ENCODE measurements around the gene B3GAT1.

Gene B3GAT1

DNA sequence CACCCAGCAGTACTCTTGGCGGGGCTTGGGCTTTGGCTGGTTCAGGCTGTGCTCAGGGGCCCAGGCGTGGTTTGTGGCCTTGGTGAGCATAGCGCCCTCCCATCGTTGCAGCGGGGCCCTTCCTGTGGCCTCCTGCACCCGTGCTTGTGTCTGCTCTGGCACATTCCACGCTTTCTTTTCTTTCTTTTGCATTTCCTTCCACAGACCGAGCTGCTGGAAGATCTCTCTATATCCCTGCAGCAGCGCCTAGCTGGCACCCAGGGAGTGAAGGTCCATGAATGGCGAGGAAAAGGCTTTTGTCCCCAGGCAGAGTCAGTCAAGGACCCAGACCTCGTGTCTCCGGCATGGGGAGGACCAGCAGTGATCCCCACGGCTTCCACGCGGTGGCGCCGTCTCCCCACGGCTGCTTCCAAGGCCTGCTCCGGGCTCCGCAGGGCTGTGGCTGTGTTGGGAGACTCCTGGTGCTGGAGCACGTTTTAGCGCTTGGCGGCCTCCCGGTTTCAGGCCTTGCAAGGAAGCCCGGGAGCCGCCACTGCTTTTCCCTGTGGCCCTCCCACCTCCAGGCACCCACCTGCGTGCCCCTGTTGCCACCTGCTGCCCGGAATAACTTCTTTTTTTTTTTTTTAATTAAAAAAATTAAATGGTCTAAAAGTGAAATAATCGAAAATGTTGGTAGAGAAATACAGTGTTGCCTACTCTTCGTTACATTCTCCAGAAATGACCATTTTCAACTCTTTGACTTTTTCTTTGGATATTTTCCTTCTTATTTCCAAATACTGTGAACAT, 51.8 kb downstream of the B3GAT1 start:
- peak; percentile 82 for DNase-seq (ENCODE audit: insufficient read length, low spot score)
- TF ChIP-seq POLR2A (IDR thresholded peaks at IDR 0.05; ENCODE audit: low read depth, low read length): no peak
- FAIRE-seq: peak; percentile 74

DNA sequence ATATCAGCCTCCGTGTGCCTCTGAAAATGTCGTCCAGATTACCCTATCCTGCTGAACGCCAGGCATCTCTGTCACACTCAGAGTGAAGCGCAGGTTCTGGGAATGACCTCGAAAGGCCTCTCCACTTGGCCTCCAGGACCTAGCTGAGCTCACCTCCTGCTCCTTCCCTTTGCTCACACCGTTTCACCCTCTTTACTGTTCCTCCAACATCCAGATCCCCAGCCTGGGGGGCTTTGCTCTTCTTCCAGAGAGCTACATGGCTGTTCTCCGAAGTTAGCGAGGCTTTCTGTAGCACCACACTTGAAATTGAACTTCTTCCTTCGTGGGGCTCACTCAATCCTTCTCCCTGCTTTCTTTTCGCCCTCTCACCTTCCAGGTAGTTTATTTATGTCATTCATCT, 52.4 kb downstream of the B3GAT1 start:
- FAIRE-seq (no peak), DNase-seq (ENCODE audit: insufficient read length, low spot score) (no peak)
- TF ChIP-seq POLR2A (IDR thresholded peaks at IDR 0.05; ENCODE audit: low read depth, low read length): no peak

DNA sequence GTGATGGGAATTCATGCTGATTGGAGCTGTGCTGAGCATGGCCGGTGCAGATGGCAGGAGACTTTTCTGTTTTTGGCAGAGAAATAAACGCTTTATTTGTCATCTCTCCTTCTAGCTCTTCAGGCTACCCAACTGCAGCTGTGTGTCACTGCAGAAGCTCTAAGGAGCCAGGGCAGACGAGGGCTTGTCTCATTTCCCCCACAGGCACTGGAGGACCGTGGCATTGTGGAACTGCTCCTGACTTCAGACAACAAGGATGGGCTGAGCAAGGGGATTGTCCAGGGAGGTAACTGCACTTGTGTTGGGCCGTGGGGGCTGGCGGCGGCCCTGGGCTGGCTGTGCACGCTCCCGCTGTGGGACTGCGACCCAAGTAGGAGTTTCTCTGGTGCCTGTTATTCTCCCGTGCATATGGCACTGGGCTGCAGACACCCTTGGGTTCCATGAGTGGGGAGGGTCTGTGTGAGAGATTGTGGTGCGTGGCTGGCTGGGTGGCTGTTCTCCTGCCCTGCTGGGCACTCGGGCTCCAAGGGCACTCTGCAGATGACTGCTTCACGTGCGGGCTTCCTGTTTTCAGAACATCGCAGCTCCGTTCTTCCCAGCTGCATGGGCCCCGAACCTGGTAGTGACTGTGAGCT, 53.1 kb downstream of the B3GAT1 start:
- no peak for TF ChIP-seq POLR2A (IDR thresholded peaks at IDR 0.05; ENCODE audit: low read depth, low read length)
- FAIRE-seq (no peak), DNase-seq (ENCODE audit: insufficient read length, low spot score) (no peak)

- TF ChIP-seq POLR2A (IDR thresholded peaks at IDR 0.05; ENCODE audit: low read depth, low read length): no peak
- DNase-seq (ENCODE audit: insufficient read length, low spot score) (no peak), FAIRE-seq (no peak)
Observed at GRCh38 chr11:134358165-134358855, 53.7 kb downstream of the B3GAT1 start.

DNA sequence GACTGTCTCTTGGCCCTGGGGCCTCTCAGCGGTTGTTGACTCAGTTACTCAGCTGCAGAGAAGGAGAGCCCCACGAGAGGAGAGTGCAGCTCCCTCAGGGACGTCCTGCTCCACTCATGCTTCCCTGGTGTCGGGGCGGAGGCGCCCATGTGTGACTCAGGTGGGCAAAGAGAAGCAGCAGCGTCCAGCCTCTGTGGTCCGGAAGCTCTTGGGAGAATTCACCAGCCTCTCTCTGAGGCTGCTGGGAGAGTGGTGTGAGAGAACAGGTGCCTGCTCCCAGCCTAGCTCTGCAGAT, 54.5 kb downstream of the B3GAT1 start:
- no peak for FAIRE-seq
- no peak for TF ChIP-seq POLR2A (IDR thresholded peaks at IDR 0.05; ENCODE audit: low read depth, low read length)

GRCh38 chr11:134356656-134357544, 55.1 kb downstream of the B3GAT1 start:
- TF ChIP-seq POLR2A (IDR thresholded peaks at IDR 0.05; ENCODE audit: low read depth, low read length): no peak
- FAIRE-seq (no peak), DNase-seq (ENCODE audit: insufficient read length, low spot score) (no peak)

More for the DNA sequence above, 54.5 kb downstream of the B3GAT1 start:
- DNase-seq (ENCODE audit: insufficient read length, low spot score): no peak

- no peak for TF ChIP-seq POLR2A (IDR thresholded peaks at IDR 0.05; ENCODE audit: low read depth, low read length)
- DNase-seq (ENCODE audit: insufficient read length, low spot score): no peak
- FAIRE-seq: no peak
Observed at GRCh38 chr11:134355656-134356055, 56.4 kb downstream of the B3GAT1 start.

DNA sequence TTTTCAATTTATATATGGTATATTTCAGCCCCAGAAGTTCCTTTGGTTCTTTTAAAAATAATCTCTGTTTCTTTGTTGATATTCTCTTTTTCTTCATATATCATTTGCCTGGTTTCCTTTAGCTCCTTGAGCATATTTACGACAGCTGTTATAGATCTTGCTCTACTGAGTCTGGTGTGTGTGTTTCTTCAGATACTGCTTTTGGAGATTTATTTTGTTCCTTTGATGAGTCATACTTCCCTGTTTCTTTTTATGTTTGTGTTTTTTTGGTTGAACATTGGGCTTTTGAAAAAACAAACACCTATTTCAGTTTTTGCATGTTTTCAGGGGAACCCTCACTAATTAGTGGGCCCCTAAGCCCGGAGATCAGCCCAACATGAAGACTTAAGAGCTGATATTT, 56.9 kb downstream of the B3GAT1 start:
- TF ChIP-seq POLR2A (IDR thresholded peaks at IDR 0.05; ENCODE audit: low read depth, low read length): no peak
- no peak for FAIRE-seq
- DNase-seq (ENCODE audit: insufficient read length, low spot score): no peak

- no peak for FAIRE-seq
- no peak for DNase-seq (ENCODE audit: insufficient read length, low spot score)
- TF ChIP-seq POLR2A (IDR thresholded peaks at IDR 0.05; ENCODE audit: low read depth, low read length): no peak
Observed at GRCh38 chr11:134352111-134352510, 59.9 kb downstream of the B3GAT1 start.

GRCh38 chr11:134350381-134350780, 61.7 kb downstream of the B3GAT1 start:
- FAIRE-seq: no peak
- DNase-seq (ENCODE audit: insufficient read length, low spot score): no peak
- TF ChIP-seq POLR2A (IDR thresholded peaks at IDR 0.05; ENCODE audit: low read depth, low read length): no peak

GRCh38 chr11:134349802-134350355, 62.2 kb downstream of the B3GAT1 start:
- DNase-seq (ENCODE audit: insufficient read length, low spot score) (no peak), FAIRE-seq (no peak)
- TF ChIP-seq POLR2A (IDR thresholded peaks at IDR 0.05; ENCODE audit: low read depth, low read length): no peak

GRCh38 chr11:134349109-134349801, 62.8 kb downstream of the B3GAT1 start:
- no peak for FAIRE-seq
- TF ChIP-seq POLR2A (IDR thresholded peaks at IDR 0.05; ENCODE audit: low read depth, low read length): no peak

GRCh38 chr11:134347441-134347840, 64.6 kb downstream of the B3GAT1 start:
- FAIRE-seq (no peak), DNase-seq (ENCODE audit: insufficient read length, low spot score) (no peak)
- no peak for TF ChIP-seq POLR2A (IDR thresholded peaks at IDR 0.05; ENCODE audit: low read depth, low read length)

More at GRCh38 chr11:134349109-134349801, 62.8 kb downstream of the B3GAT1 start:
- DNase-seq (ENCODE audit: insufficient read length, low spot score): no peak

All from H54 (cell line).